IMR-90 (cell line): ENCODE data around the gene CMSS1.

Experiments used
- BHLHE40 ChIP-seq: fragments of 150-350 bp; IDR thresholded peaks from 2 replicates; pipeline ENCODE4 v1.6.1; 2016; ENCODE audit warnings: mild to moderate bottlenecking, low read depth, low read length
- CEBPB ChIP-seq: IDR thresholded peaks from 2 replicates; pipeline ENCODE4 v1.6.1; 2012; ENCODE audit warnings: low read depth, low read length, improper control_type of control experiment
- CHD1 ChIP-seq: IDR thresholded peaks from 2 replicates; pipeline ENCODE4 v1.6.1; 2012; ENCODE audit warnings: low read depth, low read length, improper control_type of control experiment
- CTCF ChIP-seq: conservative IDR thresholded peaks from 2 replicates; pipeline ENCODE4 v1.5.1; 2012; ENCODE audit warnings: mild to moderate bottlenecking, low read depth, low read length, improper control_type of control experiment
- FOS ChIP-seq: fragments of 150-350 bp; IDR thresholded peaks from 2 replicates; pipeline ENCODE4 v1.6.1; 2016; ENCODE audit warnings: low read depth, low read length
- MAFK ChIP-seq: IDR thresholded peaks from 2 replicates; pipeline ENCODE4 v1.6.1; 2012; ENCODE audit warnings: low read depth, low read length, improper control_type of control experiment
- MXI1 ChIP-seq: IDR thresholded peaks from 2 replicates; pipeline ENCODE4 v1.6.1; 2012; ENCODE audit warnings: low read depth, mild to moderate bottlenecking, low read length, moderate library complexity, borderline replicate concordance
- NFE2L2 ChIP-seq: fragments of 150-350 bp; IDR thresholded peaks from 2 replicates; pipeline ENCODE4 v1.6.1; 2016; ENCODE audit warnings: low read depth, mild to moderate bottlenecking, low read length
- POLR2A ChIP-seq: IDR thresholded peaks from 2 replicates; pipeline ENCODE4 v1.6.1; 2012; ENCODE audit warnings: mild to moderate bottlenecking, low read depth, low read length
- RAD21 ChIP-seq: IDR thresholded peaks from 2 replicates; pipeline ENCODE4 v1.6.1; 2012; ENCODE audit warnings: low read length, improper control_type of control experiment
- RCOR1 ChIP-seq: IDR thresholded peaks from 2 replicates; pipeline ENCODE4 v1.6.1; 2012; ENCODE audit warnings: mild to moderate bottlenecking, low read length, improper control_type of control experiment; ENCODE audit not compliant: insufficient replicate concordance
- RFX5 ChIP-seq: IDR thresholded peaks from 2 replicates; pipeline ENCODE4 v1.8.0; 2012; ENCODE audit warnings: low read depth, mild to moderate bottlenecking, low read length, moderate library complexity
- SMC3 ChIP-seq: fragments of 150-350 bp; IDR thresholded peaks from 2 replicates; pipeline ENCODE4 v1.6.1; 2016; ENCODE audit warnings: low read depth, mild to moderate bottlenecking, antibody characterized with exemption, low read length, moderate library complexity
- USF2 ChIP-seq: fragments of 150-350 bp; IDR thresholded peaks from 2 replicates; pipeline ENCODE4 v1.6.1; 2017; ENCODE audit warnings: mild to moderate bottlenecking, antibody characterized with exemption, low read length, low read depth

GRCh38 chr3:99984139-99984538 lies 166.5 kb downstream of the CMSS1 start:
- no peak for TF ChIP-seq CTCF
- TF ChIP-seq MXI1: no peak
- TF ChIP-seq POLR2A: no peak
- TF ChIP-seq CEBPB: no peak
- TF ChIP-seq SMC3: no peak
- no peak for TF ChIP-seq MAFK
- TF ChIP-seq USF2: no peak
- TF ChIP-seq FOS: no peak
- no peak for TF ChIP-seq RFX5
- TF ChIP-seq BHLHE40: no peak
- TF ChIP-seq NFE2L2: no peak
- no peak for TF ChIP-seq RCOR1
- no peak for TF ChIP-seq RAD21
- TF ChIP-seq CHD1: no peak
